MM.1S (cell line): Measurements from ENCODE around the gene INSR.

ENCODE experiments used
- EZH2phosphoT487 ChIP-seq: fragments of 300-600 bp; sonication (generic); IDR thresholded peaks from 2 replicates; pipeline ENCODE4 v1.6.1; 2018; ENCODE audit warnings: antibody characterized with exemption, low read length
- TF ChIP-seq, protein P1 (sequence below): fragments of 300-600 bp; sonication (generic); IDR thresholded peaks from 2 replicates; pipeline ENCODE4 v1.5.1; 2016; ENCODE audit warnings: antibody characterized with exemption, low read length, mixed read lengths

DNA sequence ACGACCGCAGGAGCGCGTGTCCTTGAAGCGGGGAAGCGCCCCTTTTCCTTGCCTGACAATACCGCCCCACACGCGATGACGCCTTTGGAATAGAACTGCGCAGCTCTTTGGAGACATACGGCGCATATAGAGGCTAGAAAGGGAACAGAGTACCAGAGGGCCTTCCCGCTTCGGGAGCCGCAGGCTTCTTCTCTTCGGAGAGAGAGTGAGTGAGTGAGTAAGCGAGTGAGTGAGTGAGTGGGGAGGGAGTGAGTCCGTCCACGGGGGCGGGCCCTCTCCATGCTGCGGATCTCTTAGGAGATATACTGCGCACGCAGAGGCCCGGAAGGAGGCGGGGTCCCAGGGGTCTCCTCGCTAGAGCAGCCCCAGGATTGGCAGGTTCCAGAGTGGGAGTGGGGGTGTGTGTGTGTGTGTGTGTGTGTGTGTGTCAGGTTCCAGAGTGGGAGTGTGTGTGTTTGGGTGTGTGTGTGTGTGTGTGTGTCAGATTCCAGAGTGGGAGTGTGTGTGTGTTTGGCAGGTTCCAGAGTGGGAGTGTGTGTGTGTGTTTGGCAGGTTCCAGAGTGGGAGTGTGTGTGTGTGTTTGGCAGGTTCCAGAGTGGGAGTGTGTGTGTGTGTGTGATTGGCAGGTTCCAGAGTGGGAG, 97.0 kb downstream of the INSR start:
- TF ChIP-seq, protein P1, sequence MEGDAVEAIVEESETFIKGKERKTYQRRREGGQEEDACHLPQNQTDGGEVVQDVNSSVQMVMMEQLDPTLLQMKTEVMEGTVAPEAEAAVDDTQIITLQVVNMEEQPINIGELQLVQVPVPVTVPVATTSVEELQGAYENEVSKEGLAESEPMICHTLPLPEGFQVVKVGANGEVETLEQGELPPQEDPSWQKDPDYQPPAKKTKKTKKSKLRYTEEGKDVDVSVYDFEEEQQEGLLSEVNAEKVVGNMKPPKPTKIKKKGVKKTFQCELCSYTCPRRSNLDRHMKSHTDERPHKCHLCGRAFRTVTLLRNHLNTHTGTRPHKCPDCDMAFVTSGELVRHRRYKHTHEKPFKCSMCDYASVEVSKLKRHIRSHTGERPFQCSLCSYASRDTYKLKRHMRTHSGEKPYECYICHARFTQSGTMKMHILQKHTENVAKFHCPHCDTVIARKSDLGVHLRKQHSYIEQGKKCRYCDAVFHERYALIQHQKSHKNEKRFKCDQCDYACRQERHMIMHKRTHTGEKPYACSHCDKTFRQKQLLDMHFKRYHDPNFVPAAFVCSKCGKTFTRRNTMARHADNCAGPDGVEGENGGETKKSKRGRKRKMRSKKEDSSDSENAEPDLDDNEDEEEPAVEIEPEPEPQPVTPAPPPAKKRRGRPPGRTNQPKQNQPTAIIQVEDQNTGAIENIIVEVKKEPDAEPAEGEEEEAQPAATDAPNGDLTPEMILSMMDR, result no peak
- TF ChIP-seq EZH2phosphoT487, result no peak
